ENCODE measurements around the gene SERPINB12. TPM values are rescaled to one million over a fixed set of nuclear protein-coding genes. Genes with fewer than 3 reads are reported as not detected.

Gene SERPINB12
- total and polyA plus RNA-seq, 10 of the 15 experiments (the other 5 are each of a cell fraction or from before 2014, with no cell fraction given) = not detected

GRCh38 chr18:63617049-63617914 is 75.1 kb downstream of the SERPINB12 start:
- TF ChIP-seq SPI1 (IDR thresholded peaks at IDR 0.05; ENCODE audit: borderline replicate concordance, insufficient read depth, low read depth, low read length) = peak; percentile 62; the same call in 1 of the 2 replicates
- peak; percentile 39; the same call in 1 of the 2 replicates for TF ChIP-seq NFIC (IDR thresholded peaks at IDR 0.05; ENCODE audit: low read depth, low read length)
- no peak for TF ChIP-seq MYC (IDR thresholded peaks at IDR 0.05; ENCODE audit: insufficient read depth, insufficient read length, insufficient replicate concordance, low read length, severe bottlenecking)
- peak; percentile 85 for TF ChIP-seq RUNX3 (IDR thresholded peaks at IDR 0.05; ENCODE audit: low read length)
- no peak for TF ChIP-seq IKZF1 (conservative IDR thresholded peaks at IDR 0.05)
- TF ChIP-seq MTA2 (IDR thresholded peaks at IDR 0.05; ENCODE audit: low read depth) = peak; percentile 41; the same call in 1 of the 2 replicates
- no peaks in the 10 kb centered on the region; the same call in 2 of the 3 replicates for H3K9me3 ChIP-seq (replicated peaks; ENCODE audit: control insufficient read depth, insufficient read depth, low read length)
- in situ Hi-C loops (cut with MboI) (no loop called here), intact Hi-C loops (cut with micrococcal nuclease; ENCODE audit: unreplicated experiment) (no loop called here)
- H3K4me1 ChIP-seq (ENCODE audit: control insufficient read depth, insufficient read depth, low read length) = no peaks in the 10 kb centered on the region
- FAIRE-seq = peak; percentile 72
- no peak overlapping the region for H3K27ac ChIP-seq (ENCODE audit: control insufficient read depth, insufficient read depth)
- CTCF ChIA-PET = no interaction called here
- POLR2A ChIA-PET = no interaction called here
- no peak overlapping the region for H2AFZ ChIP-seq (ENCODE audit: control insufficient read depth, low read depth, low read length)
- H3K4me2 ChIP-seq (ENCODE audit: control insufficient read depth, insufficient read depth) = no peak overlapping the region; the same call in 1 of the 2 replicates
- no TSS peak for BruUV-seq (replicated peaks)
- H3K36me3 ChIP-seq (ENCODE audit: control insufficient read depth in 2 of 2, insufficient read depth in 2 of 2, low read length in 1 of 2) = no peaks in the 10 kb centered on the region
- H3K9ac ChIP-seq (ENCODE audit: control insufficient read depth, insufficient read depth, low read length) = no peak overlapping the region
- H3K4me3 ChIP-seq = no peak overlapping the region
- SMC1A ChIA-PET (ENCODE audit: uncharacterized antibody, unreplicated experiment) = no interaction called here
- no peaks in the 10 kb centered on the region for H4K20me1 ChIP-seq (ENCODE audit: control insufficient read depth, insufficient read depth)
- RAD21 ChIA-PET (ENCODE audit: unreplicated experiment) = no interaction called here
- no peak for DNase-seq (ENCODE audit: low read depth, low spot score)
- peak; percentile 69 for ATAC-seq
- WGBS (ENCODE audit: insufficient coverage, insufficient replicate concordance, low lambda C conversion rate, missing lambda C conversion rate) = 31% methylated on average over 3 of the region's 3 CpGs
- no peaks in the 10 kb centered on the region for H3K79me2 ChIP-seq (ENCODE audit: control insufficient read depth, insufficient read depth, low read length)
- H3K27me3 ChIP-seq (replicated peaks in 1 of 2; ENCODE audit: control insufficient read depth in 2 of 2, insufficient read depth in 2 of 2, low read length in 1 of 2) = no peaks in the 10 kb centered on the region

- Histone ChIP-seq H3K27me3 (replicated peaks in 1 of 2; ENCODE audit: control insufficient read depth in 2 of 2, insufficient read depth in 2 of 2, low read length in 1 of 2) (no peaks in the 10 kb centered on the region), H3K27ac (ENCODE audit: control insufficient read depth, insufficient read depth) (no peak overlapping the region), H3K79me2 (ENCODE audit: control insufficient read depth, insufficient read depth, low read length) (no peaks in the 10 kb centered on the region), H3K4me3 (no peak overlapping the region), H4K20me1 (ENCODE audit: control insufficient read depth, insufficient read depth) (no peaks in the 10 kb centered on the region), H3K9me3 (replicated peaks; ENCODE audit: control insufficient read depth, insufficient read depth, low read length) (no peaks in the 10 kb centered on the region; the same call in 2 of the 3 replicates), H3K9ac (ENCODE audit: control insufficient read depth, insufficient read depth, low read length) (no peak overlapping the region), H3K36me3 (ENCODE audit: control insufficient read depth in 2 of 2, insufficient read depth in 2 of 2, low read length in 1 of 2) (no peaks in the 10 kb centered on the region), H3K4me2 (ENCODE audit: control insufficient read depth, insufficient read depth) (no peak overlapping the region), H3K4me1 (ENCODE audit: control insufficient read depth, insufficient read depth, low read length) (no peaks in the 10 kb centered on the region), H2AFZ (ENCODE audit: control insufficient read depth, low read depth, low read length) (no peak overlapping the region)
- intact Hi-C loops (cut with micrococcal nuclease; ENCODE audit: unreplicated experiment) (no loop called here), in situ Hi-C loops (cut with MboI) (no loop called here)
- DNase-seq (ENCODE audit: low read depth, low spot score) = no peak
- ChIA-PET POLR2A (no interaction called here), RAD21 (ENCODE audit: unreplicated experiment) (no interaction called here), SMC1A (ENCODE audit: uncharacterized antibody, unreplicated experiment) (interaction anchor here (0.9 kb wide), 1 partner anchor 16 kb away, joined by 3 read pairs; no protein-coding TSS in a partner anchor), CTCF (no interaction called here)
- TF ChIP-seq, protein P1, sequence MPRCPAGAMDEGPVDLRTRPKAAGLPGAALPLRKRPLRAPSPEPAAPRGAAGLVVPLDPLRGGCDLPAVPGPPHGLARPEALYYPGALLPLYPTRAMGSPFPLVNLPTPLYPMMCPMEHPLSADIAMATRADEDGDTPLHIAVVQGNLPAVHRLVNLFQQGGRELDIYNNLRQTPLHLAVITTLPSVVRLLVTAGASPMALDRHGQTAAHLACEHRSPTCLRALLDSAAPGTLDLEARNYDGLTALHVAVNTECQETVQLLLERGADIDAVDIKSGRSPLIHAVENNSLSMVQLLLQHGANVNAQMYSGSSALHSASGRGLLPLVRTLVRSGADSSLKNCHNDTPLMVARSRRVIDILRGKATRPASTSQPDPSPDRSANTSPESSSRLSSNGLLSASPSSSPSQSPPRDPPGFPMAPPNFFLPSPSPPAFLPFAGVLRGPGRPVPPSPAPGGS (IDR thresholded peaks at IDR 0.05; ENCODE audit: borderline replicate concordance, insufficient read depth, low read depth, low read length, poor library complexity, severe bottlenecking) = no peak
- TF ChIP-seq, protein P2, sequence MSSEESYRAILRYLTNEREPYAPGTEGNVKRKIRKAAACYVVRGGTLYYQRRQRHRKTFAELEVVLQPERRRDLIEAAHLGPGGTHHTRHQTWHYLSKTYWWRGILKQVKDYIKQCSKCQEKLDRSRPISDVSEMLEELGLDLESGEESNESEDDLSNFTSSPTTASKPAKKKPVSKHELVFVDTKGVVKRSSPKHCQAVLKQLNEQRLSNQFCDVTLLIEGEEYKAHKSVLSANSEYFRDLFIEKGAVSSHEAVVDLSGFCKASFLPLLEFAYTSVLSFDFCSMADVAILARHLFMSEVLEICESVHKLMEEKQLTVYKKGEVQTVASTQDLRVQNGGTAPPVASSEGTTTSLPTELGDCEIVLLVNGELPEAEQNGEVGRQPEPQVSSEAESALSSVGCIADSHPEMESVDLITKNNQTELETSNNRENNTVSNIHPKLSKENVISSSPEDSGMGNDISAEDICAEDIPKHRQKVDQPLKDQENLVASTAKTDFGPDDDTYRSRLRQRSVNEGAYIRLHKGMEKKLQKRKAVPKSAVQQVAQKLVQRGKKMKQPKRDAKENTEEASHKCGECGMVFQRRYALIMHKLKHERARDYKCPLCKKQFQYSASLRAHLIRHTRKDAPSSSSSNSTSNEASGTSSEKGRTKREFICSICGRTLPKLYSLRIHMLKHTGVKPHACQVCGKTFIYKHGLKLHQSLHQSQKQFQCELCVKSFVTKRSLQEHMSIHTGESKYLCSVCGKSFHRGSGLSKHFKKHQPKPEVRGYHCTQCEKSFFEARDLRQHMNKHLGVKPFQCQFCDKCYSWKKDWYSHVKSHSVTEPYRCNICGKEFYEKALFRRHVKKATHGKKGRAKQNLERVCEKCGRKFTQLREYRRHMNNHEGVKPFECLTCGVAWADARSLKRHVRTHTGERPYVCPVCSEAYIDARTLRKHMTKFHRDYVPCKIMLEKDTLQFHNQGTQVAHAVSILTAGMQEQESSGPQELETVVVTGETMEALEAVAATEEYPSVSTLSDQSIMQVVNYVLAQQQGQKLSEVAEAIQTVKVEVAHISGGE (CRISPR knock-in tag; IDR thresholded peaks at IDR 0.05) = no peak
- TF ChIP-seq NFYA (IDR thresholded peaks at IDR 0.05; ENCODE audit: borderline replicate concordance, low read depth, low read length) (no peak), MEF2A (IDR thresholded peaks at IDR 0.05; ENCODE audit: insufficient read depth, low read depth, low read length) (no peak), GABPA (IDR thresholded peaks at IDR 0.05; ENCODE audit: low read depth) (no peak), TAF1 (IDR thresholded peaks at IDR 0.05; ENCODE audit: borderline replicate concordance, low read depth, low read length) (no peak)
- 86% methylated on average over 2 of the region's 2 CpGs for WGBS (ENCODE audit: insufficient coverage, insufficient replicate concordance, low lambda C conversion rate, missing lambda C conversion rate)
- no peak for FAIRE-seq
- no TSS peak for BruUV-seq (replicated peaks)
- no peak for ATAC-seq
Observed at GRCh38 chr18:63617915-63618234, 75.7 kb downstream of the SERPINB12 start.

Measured in GM12878 (cell line).